Endothelial cell of umbilical vein (primary cell): ENCODE data around the gene CLCNKA. TPM values are rescaled to one million over a fixed set of nuclear protein-coding genes. Genes with fewer than 3 reads are reported as not detected.

Experiments
- BruUV-seq: library from RNA; stranded (reverse); fragments of 400-500 nt; replicated peaks from 2 replicates; lab custom pipeline; 2021; lab: Mats Ljungman, UMichigan
- CTCF ChIA-PET: fragments of 300-600, 350-600 bp; sonication (Branson Sonifier 250); formaldehyde crosslinking; loops from one replicate; lab custom pipeline; 2021; ENCODE audit warnings: antibody characterized with exemption, inconsistent platforms; lab: Charles Lee
- POLR2A ChIA-PET: fragments of 300-600, 350-600 bp; sonication (Branson Sonifier 250); formaldehyde crosslinking; loops from one replicate; lab custom pipeline; 2021; ENCODE audit warnings: antibody characterized with exemption, inconsistent platforms; lab: Charles Lee
- DNase-seq: peaks from one replicate; pipeline ENCODE4 v3.0.0-alpha.2; 2011; ENCODE audit warnings: low read depth, low spot score
- FAIRE-seq: peaks from 2 replicates; lab custom pipeline; 2011; peaks lifted over from hg19 to GRCh38; lab: Jason Lieb, UNC
- H2AFZ ChIP-seq: 2 replicates; pipeline ENCODE4 v1.6.0; 2012; ENCODE audit warnings: low read depth, low read length, control low read depth, inconsistent platforms
- H3K27ac ChIP-seq: 2 replicates; pipeline ENCODE4 v1.5.1; 2011; ENCODE audit warnings: low read depth, mild to moderate bottlenecking, control low read depth, low read length, moderate library complexity; ENCODE audit not compliant: insufficient read depth
- H3K27me3 ChIP-seq, 2 experiments: 2 replicates each; pipeline versions ENCODE4 v1.6.0 to v1.6.1; 2011; ENCODE audit warnings: low read length in 2 of 2, mixed read lengths in 1 of 2; ENCODE audit not compliant: control insufficient read depth in 2 of 2, insufficient read depth in 2 of 2
- H3K36me3 ChIP-seq, 2 experiments: 2 replicates in 1 of 2; 3 replicates in 1 of 2; pipeline ENCODE4 v1.5.1; 2011; ENCODE audit warnings: low read length in 2 of 2, mild to moderate bottlenecking in 1 of 2, moderate library complexity in 1 of 2; ENCODE audit not compliant: control insufficient read depth in 2 of 2, insufficient read depth in 2 of 2; ENCODE audit errors: extremely low read depth in 1 of 2
- H3K4me1 ChIP-seq: 3 replicates; pipeline ENCODE4 v1.5.1; 2011; ENCODE audit warnings: mild to moderate bottlenecking, low read length; ENCODE audit not compliant: control insufficient read depth, insufficient read depth; ENCODE audit errors: extremely low read depth
- H3K4me2 ChIP-seq: 2 replicates; pipeline ENCODE4 v1.6.1; 2011; ENCODE audit warnings: low read length, control low read depth, mixed read lengths; ENCODE audit not compliant: insufficient read depth
- H3K4me3 ChIP-seq, 3 experiments: fragments of 200-600 bp in 1 of 3; sonication (generic), shearing (Covaris generic) in 1 of 3; replicated peaks in 1 of 3; 2 replicates each; pipeline ENCODE4 v1.5.1; 2011 to 2016; ENCODE audit warnings: control low read depth in 3 of 3, low read length in 3 of 3, mild to moderate bottlenecking in 2 of 3, inconsistent platforms in 1 of 3, low read depth in 1 of 3, moderate library complexity in 1 of 3; ENCODE audit not compliant: insufficient read depth in 1 of 3
- H3K79me2 ChIP-seq: 2 replicates; pipeline ENCODE4 v1.6.0; 2012; ENCODE audit warnings: low read length, inconsistent platforms; ENCODE audit not compliant: control insufficient read depth, insufficient read depth
- H3K9ac ChIP-seq: replicated peaks from 2 replicates; pipeline ENCODE3; 2011; ENCODE audit warnings: low read length, control low read depth; ENCODE audit not compliant: insufficient read depth; ENCODE audit errors: extremely low read depth
- H3K9me1 ChIP-seq: replicated peaks from 3 replicates; pipeline ENCODE4 v1.6.0; 2011; ENCODE audit warnings: mild to moderate bottlenecking, low read length; ENCODE audit not compliant: control insufficient read depth, insufficient read depth; ENCODE audit errors: extremely low read depth
- H3K9me3 ChIP-seq: replicated peaks from 2 replicates; pipeline ENCODE4 v1.5.1; 2012; ENCODE audit warnings: low read length, inconsistent platforms; ENCODE audit not compliant: control insufficient read depth, insufficient read depth
- H4K20me1 ChIP-seq: replicated peaks from 2 replicates; pipeline ENCODE3; 2011; ENCODE audit warnings: mild to moderate bottlenecking, low read length; ENCODE audit not compliant: control insufficient read depth, insufficient read depth; ENCODE audit errors: extremely low read depth
- EZH2 ChIP-seq: IDR thresholded peaks from 2 replicates; pipeline ENCODE4 v1.6.1; 2012; ENCODE audit warnings: borderline replicate concordance, low read depth, mild to moderate bottlenecking, moderate library complexity, low read length, inconsistent platforms; ENCODE audit not compliant: severe bottlenecking
- FOS ChIP-seq: IDR thresholded peaks from 2 replicates; pipeline ENCODE4 v1.6.1; 2011; ENCODE audit warnings: mild to moderate bottlenecking, low read length, moderate library complexity, borderline replicate concordance; ENCODE audit not compliant: insufficient read depth
- GATA2 ChIP-seq: IDR thresholded peaks from 2 replicates; pipeline ENCODE4 v1.7.0; 2011; ENCODE audit warnings: low read depth, mild to moderate bottlenecking, moderate library complexity, mixed read lengths, low read length; ENCODE audit not compliant: insufficient read length, insufficient read depth
- JUN ChIP-seq: IDR thresholded peaks from 2 replicates; pipeline ENCODE4 v1.6.1; 2011; ENCODE audit warnings: borderline replicate concordance, low read depth; ENCODE audit not compliant: insufficient read length, insufficient read depth
- MYC ChIP-seq: IDR thresholded peaks from one replicate; pipeline ENCODE4 v1.6.1; 2011; ENCODE audit warnings: mild to moderate bottlenecking, low read depth, low read length
- POLR2A ChIP-seq: IDR thresholded peaks from 2 replicates; pipeline ENCODE4 v1.6.1; 2012; ENCODE audit warnings: low read depth, mild to moderate bottlenecking, control low read depth, low read length
- POLR2AphosphoS5 ChIP-seq: IDR thresholded peaks from 2 replicates; pipeline ENCODE4 v1.6.1; 2012; ENCODE audit warnings: low read depth, mild to moderate bottlenecking, control low read depth, low read length, moderate library complexity; ENCODE audit not compliant: insufficient read depth
- dilution Hi-C: fragments of 300-500 bp; cut with MboI; formaldehyde crosslinking; loops from one replicate; pipeline ENCODE4 v1.15.0; 2019; ENCODE audit warnings: low sequenced_read_pairs; ENCODE audit not compliant: extremely low pct_ligation_motif_present
- intact Hi-C: fragments of 100-400 bp; cut with micrococcal nuclease; formaldehyde crosslinking; loops from one replicate; pipeline ENCODE4 v1.10.0; 2022
- polyA plus RNA-seq, 4 experiments: library from polyadenylated mRNA; depleted of rRNA in 3 of 4; stranded (reverse) in 3 of 4; unstranded in 1 of 4; fragments of >200 nt; gene quantifications; 2 replicates each; pipeline versions ENCODE4 v1.2.1 to v1.2.3, GENCODE V29; 2011 to 2012; ENCODE audit warnings: missing spikeins in 1 of 4
- total RNA-seq: library from RNA; stranded (reverse); gene quantifications from 2 replicates; pipeline ENCODE4 v1.2.3, GENCODE V29; 2021
- TF ChIP-seq, protein P1 (sequence below), 2 donors: IDR thresholded peaks; 1 replicate in 1 of 2; 2 replicates in 1 of 2; pipeline ENCODE4 v1.5.1; 2011; ENCODE audit warnings: low read length in 2 of 2, mild to moderate bottlenecking in 2 of 2, moderate library complexity in 2 of 2, control low read depth in 1 of 2, inconsistent platforms in 1 of 2, low read depth in 1 of 2; ENCODE audit not compliant: insufficient read depth in 1 of 2; ENCODE audit errors: extremely low read depth in 1 of 2
- TF ChIP-seq, protein P2 (sequence below): IDR thresholded peaks from 2 replicates; pipeline ENCODE4 v1.6.1; 2011; ENCODE audit not compliant: insufficient read depth, insufficient read length

The CLCNKA gene
- total and polyA plus RNA-seq, 2 donors (not counting 3 experiments of a cell fraction or from before 2014, with no cell fraction given): not detected

DNA sequence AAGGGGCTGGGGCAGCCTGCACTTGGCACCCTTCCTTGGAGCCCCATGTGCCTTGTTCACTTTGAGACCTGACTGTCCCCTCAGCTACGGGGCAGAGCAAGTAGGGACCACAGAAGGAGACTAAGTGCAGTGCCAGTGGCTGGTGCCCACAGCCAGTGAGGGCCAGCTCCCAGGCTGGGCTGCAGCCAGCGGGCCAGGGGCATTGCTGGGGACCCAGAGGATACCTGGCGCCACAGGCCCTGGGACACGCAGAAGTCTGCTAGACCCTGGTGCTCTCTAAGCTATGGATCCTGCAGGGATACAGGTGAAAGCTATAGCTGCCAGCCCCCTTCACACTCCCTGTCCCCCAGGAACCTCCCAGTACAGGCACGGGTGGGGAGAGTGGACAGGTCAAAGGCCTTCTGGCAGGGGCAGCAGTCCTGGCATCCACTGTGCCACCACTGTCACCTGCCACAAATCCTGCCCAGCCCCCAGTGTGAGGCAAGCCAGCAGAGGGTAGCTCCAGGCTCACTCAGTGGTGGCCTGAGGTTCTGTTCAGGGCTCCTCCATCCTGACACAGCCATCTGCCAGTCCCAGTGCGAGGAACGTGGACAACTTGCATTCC lies 1.3 kb downstream of the CLCNKA start:
- no peaks in the 10 kb centered on the region for H3K36me3 ChIP-seq
- H3K9ac ChIP-seq: no peak overlapping the region
- no peak overlapping the region for H3K4me3 ChIP-seq
- dilution Hi-C loops (no loop called here), intact Hi-C loops (no loop called here)
- BruUV-seq: no TSS peak
- FAIRE-seq (no peak), DNase-seq (no peak)
- ChIA-PET CTCF (interaction anchor here (1.2 kb wide), 1 partner anchor 9 kb away, joined by 3 read pairs; no protein-coding TSS in a partner anchor), POLR2A (no interaction called here)
- H3K79me2 ChIP-seq: no peaks in the 10 kb centered on the region
- no peaks in the 10 kb centered on the region for H3K9me1 ChIP-seq
- H3K9me3 ChIP-seq: no peaks in the 10 kb centered on the region
- H3K4me1 ChIP-seq: no peaks in the 10 kb centered on the region
- H3K27ac ChIP-seq: no peak overlapping the region
- no peak for TF ChIP-seq JUN
- TF ChIP-seq EZH2: no peak
- TF ChIP-seq, protein P1, sequence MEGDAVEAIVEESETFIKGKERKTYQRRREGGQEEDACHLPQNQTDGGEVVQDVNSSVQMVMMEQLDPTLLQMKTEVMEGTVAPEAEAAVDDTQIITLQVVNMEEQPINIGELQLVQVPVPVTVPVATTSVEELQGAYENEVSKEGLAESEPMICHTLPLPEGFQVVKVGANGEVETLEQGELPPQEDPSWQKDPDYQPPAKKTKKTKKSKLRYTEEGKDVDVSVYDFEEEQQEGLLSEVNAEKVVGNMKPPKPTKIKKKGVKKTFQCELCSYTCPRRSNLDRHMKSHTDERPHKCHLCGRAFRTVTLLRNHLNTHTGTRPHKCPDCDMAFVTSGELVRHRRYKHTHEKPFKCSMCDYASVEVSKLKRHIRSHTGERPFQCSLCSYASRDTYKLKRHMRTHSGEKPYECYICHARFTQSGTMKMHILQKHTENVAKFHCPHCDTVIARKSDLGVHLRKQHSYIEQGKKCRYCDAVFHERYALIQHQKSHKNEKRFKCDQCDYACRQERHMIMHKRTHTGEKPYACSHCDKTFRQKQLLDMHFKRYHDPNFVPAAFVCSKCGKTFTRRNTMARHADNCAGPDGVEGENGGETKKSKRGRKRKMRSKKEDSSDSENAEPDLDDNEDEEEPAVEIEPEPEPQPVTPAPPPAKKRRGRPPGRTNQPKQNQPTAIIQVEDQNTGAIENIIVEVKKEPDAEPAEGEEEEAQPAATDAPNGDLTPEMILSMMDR (IDR thresholded peaks at IDR 0.05; ENCODE audit: extremely low read depth in 1 of 2, insufficient read depth in 1 of 2, low read depth in 1 of 2, low read length in 2 of 2): no peak
- no peak for TF ChIP-seq POLR2A
- TF ChIP-seq MYC: no peak
- TF ChIP-seq, protein P2, sequence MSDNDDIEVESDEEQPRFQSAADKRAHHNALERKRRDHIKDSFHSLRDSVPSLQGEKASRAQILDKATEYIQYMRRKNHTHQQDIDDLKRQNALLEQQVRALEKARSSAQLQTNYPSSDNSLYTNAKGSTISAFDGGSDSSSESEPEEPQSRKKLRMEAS: no peak
- no peak for TF ChIP-seq GATA2
- TF ChIP-seq POLR2AphosphoS5: no peak
- TF ChIP-seq FOS: no peak
- no peak overlapping the region for H3K4me2 ChIP-seq
- H3K27me3 ChIP-seq: no peaks in the 10 kb centered on the region
- H4K20me1 ChIP-seq: no peaks in the 10 kb centered on the region
- H2AFZ ChIP-seq: no peak overlapping the region
